HepG2 (cell line): ENCODE data around the gene ELOVL5. TPM values are rescaled to one million over a fixed set of nuclear protein-coding genes. Genes with fewer than 3 reads are reported as not detected.

ENCODE experiments used
- CREM ChIP-seq, 2 experiments: sonication (generic) in 1 of 2; formaldehyde crosslinking in 1 of 2; IDR thresholded peaks; 2 replicates each; pipeline versions ENCODE4 v1.4.0 to v1.6.1; 2016 to 2020; ENCODE audit warnings: antibody characterized with exemption in 1 of 2, mild to moderate bottlenecking in 1 of 2, missing genetic modification reagents in 1 of 2
- ETV5 ChIP-seq: IDR thresholded peaks from 2 replicates; pipeline ENCODE4 v1.6.1; 2018; ENCODE audit warnings: missing biosample characterization, missing genetic modification reagents, inconsistent platforms, borderline replicate concordance
- FOXC1 ChIP-seq: sonication (generic); formaldehyde crosslinking; IDR thresholded peaks from 2 replicates; pipeline ENCODE4 v1.8.0; 2022; ENCODE audit warnings: mild to moderate bottlenecking, missing genetic modification reagents, borderline replicate concordance
- FOXO1 ChIP-seq: sonication (generic); formaldehyde crosslinking; IDR thresholded peaks from 2 replicates; pipeline ENCODE4 v1.4.0; 2020; ENCODE audit warnings: missing genetic modification reagents
- KDM3A ChIP-seq: IDR thresholded peaks from 2 replicates; pipeline ENCODE4 v1.6.1; 2018; ENCODE audit warnings: low read depth, missing compliant biosample characterization
- KMT2A ChIP-seq: sonication (generic); formaldehyde crosslinking; IDR thresholded peaks from 2 replicates; pipeline ENCODE4 v1.4.0; 2020; ENCODE audit warnings: missing genetic modification reagents
- NFYC ChIP-seq: IDR thresholded peaks from 2 replicates; pipeline ENCODE4 v1.6.1; 2016; ENCODE audit warnings: missing genetic modification reagents, missing compliant biosample characterization
- PRDM15 ChIP-seq: sonication (generic); formaldehyde crosslinking; IDR thresholded peaks from 2 replicates; pipeline ENCODE4 v1.4.0; 2020; ENCODE audit warnings: missing genetic modification reagents
- TFDP1 ChIP-seq: IDR thresholded peaks from 2 replicates; pipeline ENCODE4 v1.6.1; 2016; ENCODE audit warnings: missing compliant biosample characterization, missing genetic modification reagents, borderline replicate concordance
- ZNF143 ChIP-seq: sonication (generic); formaldehyde crosslinking; IDR thresholded peaks from 2 replicates; pipeline ENCODE4 v1.4.0; 2020; ENCODE audit warnings: missing genetic modification reagents
- ZNF207 ChIP-seq: fragments of 450-650 bp; IDR thresholded peaks from 2 replicates; pipeline ENCODE4 v1.6.1; 2016; ENCODE audit warnings: antibody characterized with exemption, borderline replicate concordance
- ZNF329 ChIP-seq: sonication (generic); formaldehyde crosslinking; IDR thresholded peaks from 2 replicates; pipeline ENCODE4 v1.9.0; 2021; ENCODE audit warnings: low read depth, mild to moderate bottlenecking, missing genetic modification reagents
- ZNF441 ChIP-seq: sonication (generic); formaldehyde crosslinking; IDR thresholded peaks from 2 replicates; pipeline ENCODE4 v1.7.0; 2021; ENCODE audit warnings: missing genetic modification reagents, borderline replicate concordance
- ZNF460 ChIP-seq: sonication (generic); formaldehyde crosslinking; IDR thresholded peaks from 2 replicates; pipeline ENCODE4 v1.5.1; 2020; ENCODE audit warnings: missing genetic modification reagents, mild to moderate bottlenecking, borderline replicate concordance
- ZNF556 ChIP-seq: sonication (generic); formaldehyde crosslinking; IDR thresholded peaks from 2 replicates; pipeline ENCODE4 v1.4.0; 2020; ENCODE audit warnings: mild to moderate bottlenecking, missing genetic modification reagents, borderline replicate concordance
- ZNF616 ChIP-seq: sonication (generic); formaldehyde crosslinking; IDR thresholded peaks from 2 replicates; pipeline ENCODE4 v1.5.0; 2020; ENCODE audit warnings: low read depth, mild to moderate bottlenecking, missing genetic modification reagents
- ZNF687 ChIP-seq: sonication (generic); formaldehyde crosslinking; IDR thresholded peaks from 2 replicates; pipeline ENCODE4 v1.5.1; 2020; ENCODE audit warnings: mild to moderate bottlenecking, missing genetic modification reagents, moderate library complexity
- ZNF724P ChIP-seq: sonication (generic); formaldehyde crosslinking; IDR thresholded peaks from 2 replicates; pipeline ENCODE4 v1.8.0; 2022; ENCODE audit warnings: missing genetic modification reagents, borderline replicate concordance
- ZNF749 ChIP-seq: sonication (generic); formaldehyde crosslinking; IDR thresholded peaks from 2 replicates; pipeline ENCODE4 v1.8.0; 2022; ENCODE audit warnings: mild to moderate bottlenecking, missing genetic modification reagents, moderate library complexity, borderline replicate concordance
- ZNF781 ChIP-seq: sonication (generic); formaldehyde crosslinking; IDR thresholded peaks from 2 replicates; pipeline ENCODE4 v1.5.1; 2020; ENCODE audit warnings: borderline replicate concordance, mild to moderate bottlenecking, missing genetic modification reagents; ENCODE audit errors: not compliant biosample characterization
- polyA plus RNA-seq, 8 experiments: library from polyadenylated mRNA; depleted of rRNA in 3 of 8; stranded (reverse) in 7 of 8; unstranded in 1 of 8; fragments of >200 nt; fragmentation: Illumina TruSeq in 4 of 8; extraction: Trizol in 4 of 8; gene quantifications; 2 replicates each; pipeline versions ENCODE4 v1.2.1 to v1.2.3, GENCODE V29; 2011 to 2016; ENCODE audit warnings: low read depth in 4 of 8, missing spikeins in 1 of 8, mixed read lengths in 1 of 8; ENCODE audit not compliant: insufficient read depth in 1 of 8
- total RNA-seq, 5 experiments: library from RNA; depleted of rRNA; stranded (reverse); fragments of >200 nt; fragmentation: Illumina TruSeq; extraction: Trizol; gene quantifications; 2 replicates each; pipeline ENCODE4 v1.2.3, GENCODE V29; 2016; ENCODE audit warnings: low read depth in 1 of 5

Gene ELOVL5
- total and polyA plus RNA-seq, 2 of the 13 experiments (the other 11 are each of a cell fraction or from before 2014, with no cell fraction given), result 50.1 to 72.4 TPM

GRCh38 chr6:53359095-53359842, 10.5 kb upstream of the ELOVL5 start (continued):
- TF ChIP-seq ZNF687 (CRISPR knock-in tag) (peak; percentile 95), CREM (IDR thresholded peaks at IDR 0.05) (peak; percentile 44), CREM (CRISPR knock-in tag; IDR thresholded peaks at IDR 0.05) (no peak), ZNF616 (CRISPR knock-in tag) (0 out of 2 replicates have a peak, but pooled peaks have one; percentile 20), ZNF460 (CRISPR knock-in tag) (peak; percentile 45; the same call in 1 of the 2 replicates), FOXC1 (CRISPR knock-in tag) (0 out of 2 replicates have a peak, but pooled peaks have one; percentile 25), ZNF441 (CRISPR knock-in tag) (no peak; the same call in 1 of the 2 replicates), NFYC (CRISPR knock-in tag) (peak; percentile 90), ZNF749 (CRISPR knock-in tag) (no peak), ZNF329 (no peak), PRDM15 (CRISPR knock-in tag) (peak; percentile 98), ZNF556 (peak; percentile 81), ETV5 (CRISPR knock-in tag) (peak; percentile 25; the same call in 1 of the 2 replicates), ZNF207 (no peak), ZNF781 (peak; percentile 28), TFDP1 (CRISPR knock-in tag) (peak; percentile 94; the same call in 1 of the 2 replicates), ZNF724P (peak; percentile 95), KDM3A (CRISPR knock-in tag) (peak; percentile 77), ZNF143 (CRISPR knock-in tag) (no peak), FOXO1 (CRISPR knock-in tag) (peak; percentile 6; the same call in 1 of the 2 replicates), KMT2A (CRISPR knock-in tag) (peak; percentile 74)
